ENCODE measurements around the gene DENND1A.

The DENND1A gene

GRCh38 chr9:123475407-123475806, 454.5 kb downstream of the DENND1A start:
- no peak for DNase-seq

- no peak for DNase-seq
These were observed 456.9 kb downstream of the DENND1A start for GRCh38 chr9:123472862-123473614.

- DNase-seq: no peak
These were observed 457.9 kb downstream of the DENND1A start for GRCh38 chr9:123471843-123472570.

- DNase-seq: no peak
These were observed 458.7 kb downstream of the DENND1A start for GRCh38 chr9:123470991-123471770.

GRCh38 chr9:123470121-123470782, 459.7 kb downstream of the DENND1A start:
- DNase-seq: no peak

- no peak for DNase-seq
These were observed 460.6 kb downstream of the DENND1A start for GRCh38 chr9:123469282-123469681.

GRCh38 chr9:123468541-123468940, 461.4 kb downstream of the DENND1A start:
- no peak for DNase-seq

- no peak for DNase-seq
These were observed 464.6 kb downstream of the DENND1A start for GRCh38 chr9:123465304-123465703.

- DNase-seq: no peak
These were observed 469.8 kb downstream of the DENND1A start for GRCh38 chr9:123460091-123460490.

- DNase-seq: no peak
These were observed 472.3 kb downstream of the DENND1A start for GRCh38 chr9:123457583-123457982.

- DNase-seq: no peak
These were observed 473.9 kb downstream of the DENND1A start for GRCh38 chr9:123456011-123456410.

- no peak for DNase-seq
These were observed 474.7 kb downstream of the DENND1A start for GRCh38 chr9:123455187-123455586.

GRCh38 chr9:123454361-123454760, 475.6 kb downstream of the DENND1A start:
- DNase-seq: no peak

- DNase-seq: no peak
These were observed 476.1 kb downstream of the DENND1A start for GRCh38 chr9:123453831-123454321.

GRCh38 chr9:123453076-123453667, 476.8 kb downstream of the DENND1A start:
- no peak for DNase-seq

- no peak for DNase-seq
These were observed 478.9 kb downstream of the DENND1A start for GRCh38 chr9:123450996-123451395.

GRCh38 chr9:123450098-123450770, 479.7 kb downstream of the DENND1A start:
- no peak for DNase-seq

GRCh38 chr9:123447934-123448646, 481.8 kb downstream of the DENND1A start:
- no peak for DNase-seq

GRCh38 chr9:123445981-123446610, 483.8 kb downstream of the DENND1A start:
- DNase-seq: no peak

- no peak for DNase-seq
These were observed 484.8 kb downstream of the DENND1A start for GRCh38 chr9:123445116-123445515.

- DNase-seq: no peak
These were observed 488.2 kb downstream of the DENND1A start for GRCh38 chr9:123441769-123442168.
